ENCODE results near the gene FPR2.

DNA sequence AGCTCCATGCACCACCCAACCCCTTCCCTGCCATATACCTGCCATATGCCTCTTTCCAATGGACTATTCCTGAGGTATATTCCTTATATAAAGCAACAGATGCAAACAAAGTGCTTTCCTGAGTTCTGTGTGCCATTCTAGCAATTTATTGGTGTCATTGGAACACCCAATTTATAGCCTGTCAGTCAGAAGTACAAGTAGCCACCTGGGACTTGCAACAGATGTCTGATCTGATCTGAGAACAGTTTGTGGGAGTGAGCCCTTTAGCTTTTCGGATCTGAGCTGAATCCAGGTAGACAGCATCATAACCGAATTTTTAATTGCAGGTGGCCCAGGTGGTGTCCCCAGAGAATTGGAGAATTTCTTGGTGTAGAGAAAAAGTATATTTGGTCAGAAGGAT, 33.0 kb downstream of the FPR2 start:
- no peak for TF ChIP-seq POLR2AphosphoS5 (IDR thresholded peaks at IDR 0.05; ENCODE audit: low read depth)
- TF ChIP-seq, protein P1, sequence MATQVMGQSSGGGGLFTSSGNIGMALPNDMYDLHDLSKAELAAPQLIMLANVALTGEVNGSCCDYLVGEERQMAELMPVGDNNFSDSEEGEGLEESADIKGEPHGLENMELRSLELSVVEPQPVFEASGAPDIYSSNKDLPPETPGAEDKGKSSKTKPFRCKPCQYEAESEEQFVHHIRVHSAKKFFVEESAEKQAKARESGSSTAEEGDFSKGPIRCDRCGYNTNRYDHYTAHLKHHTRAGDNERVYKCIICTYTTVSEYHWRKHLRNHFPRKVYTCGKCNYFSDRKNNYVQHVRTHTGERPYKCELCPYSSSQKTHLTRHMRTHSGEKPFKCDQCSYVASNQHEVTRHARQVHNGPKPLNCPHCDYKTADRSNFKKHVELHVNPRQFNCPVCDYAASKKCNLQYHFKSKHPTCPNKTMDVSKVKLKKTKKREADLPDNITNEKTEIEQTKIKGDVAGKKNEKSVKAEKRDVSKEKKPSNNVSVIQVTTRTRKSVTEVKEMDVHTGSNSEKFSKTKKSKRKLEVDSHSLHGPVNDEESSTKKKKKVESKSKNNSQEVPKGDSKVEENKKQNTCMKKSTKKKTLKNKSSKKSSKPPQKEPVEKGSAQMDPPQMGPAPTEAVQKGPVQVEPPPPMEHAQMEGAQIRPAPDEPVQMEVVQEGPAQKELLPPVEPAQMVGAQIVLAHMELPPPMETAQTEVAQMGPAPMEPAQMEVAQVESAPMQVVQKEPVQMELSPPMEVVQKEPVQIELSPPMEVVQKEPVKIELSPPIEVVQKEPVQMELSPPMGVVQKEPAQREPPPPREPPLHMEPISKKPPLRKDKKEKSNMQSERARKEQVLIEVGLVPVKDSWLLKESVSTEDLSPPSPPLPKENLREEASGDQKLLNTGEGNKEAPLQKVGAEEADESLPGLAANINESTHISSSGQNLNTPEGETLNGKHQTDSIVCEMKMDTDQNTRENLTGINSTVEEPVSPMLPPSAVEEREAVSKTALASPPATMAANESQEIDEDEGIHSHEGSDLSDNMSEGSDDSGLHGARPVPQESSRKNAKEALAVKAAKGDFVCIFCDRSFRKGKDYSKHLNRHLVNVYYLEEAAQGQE (IDR thresholded peaks at IDR 0.05; ENCODE audit: insufficient replicate concordance, low read depth), result no peak

Measured in HL-60 (cell line).